Endothelial cell of umbilical vein (primary cell): ENCODE measurements around the gene RHOB. TPM values are rescaled to one million over a fixed set of nuclear protein-coding genes. Genes with fewer than 3 reads are reported as not detected.

Experiments used
- BruUV-seq: library from RNA; stranded (reverse); fragments of 400-500 nt; replicated peaks from 2 replicates; lab custom pipeline; 2021; lab: Mats Ljungman, UMichigan
- CTCF ChIA-PET: fragments of 300-600, 350-600 bp; sonication (Branson Sonifier 250); formaldehyde crosslinking; loops from one replicate; lab custom pipeline; 2021; ENCODE audit warnings: antibody characterized with exemption, inconsistent platforms; lab: Charles Lee
- POLR2A ChIA-PET: fragments of 300-600, 350-600 bp; sonication (Branson Sonifier 250); formaldehyde crosslinking; loops from one replicate; lab custom pipeline; 2021; ENCODE audit warnings: antibody characterized with exemption, inconsistent platforms; lab: Charles Lee
- DNase-seq: peaks from one replicate; pipeline ENCODE4 v3.0.0-alpha.2; 2011; ENCODE audit warnings: low read depth, low spot score
- FAIRE-seq: peaks from 2 replicates; lab custom pipeline; 2011; peaks lifted over from hg19 to GRCh38; lab: Jason Lieb, UNC
- H2AFZ ChIP-seq: 2 replicates; pipeline ENCODE4 v1.6.0; 2012; ENCODE audit warnings: low read depth, low read length, control low read depth, inconsistent platforms
- H3K27ac ChIP-seq: 2 replicates; pipeline ENCODE4 v1.5.1; 2011; ENCODE audit warnings: low read depth, mild to moderate bottlenecking, control low read depth, low read length, moderate library complexity; ENCODE audit not compliant: insufficient read depth
- H3K27me3 ChIP-seq, 2 experiments: 2 replicates each; pipeline versions ENCODE4 v1.6.0 to v1.6.1; 2011; ENCODE audit warnings: low read length in 2 of 2, mixed read lengths in 1 of 2; ENCODE audit not compliant: control insufficient read depth in 2 of 2, insufficient read depth in 2 of 2
- H3K36me3 ChIP-seq, 2 experiments: 2 replicates in 1 of 2; 3 replicates in 1 of 2; pipeline ENCODE4 v1.5.1; 2011; ENCODE audit warnings: low read length in 2 of 2, mild to moderate bottlenecking in 1 of 2, moderate library complexity in 1 of 2; ENCODE audit not compliant: control insufficient read depth in 2 of 2, insufficient read depth in 2 of 2; ENCODE audit errors: extremely low read depth in 1 of 2
- H3K4me1 ChIP-seq: 3 replicates; pipeline ENCODE4 v1.5.1; 2011; ENCODE audit warnings: mild to moderate bottlenecking, low read length; ENCODE audit not compliant: control insufficient read depth, insufficient read depth; ENCODE audit errors: extremely low read depth
- H3K4me2 ChIP-seq: 2 replicates; pipeline ENCODE4 v1.6.1; 2011; ENCODE audit warnings: low read length, control low read depth, mixed read lengths; ENCODE audit not compliant: insufficient read depth
- H3K4me3 ChIP-seq, 3 experiments: fragments of 200-600 bp in 1 of 3; sonication (generic), shearing (Covaris generic) in 1 of 3; replicated peaks in 1 of 3; 2 replicates each; pipeline ENCODE4 v1.5.1; 2011 to 2016; ENCODE audit warnings: control low read depth in 3 of 3, low read length in 3 of 3, mild to moderate bottlenecking in 2 of 3, inconsistent platforms in 1 of 3, low read depth in 1 of 3, moderate library complexity in 1 of 3; ENCODE audit not compliant: insufficient read depth in 1 of 3
- H3K79me2 ChIP-seq: 2 replicates; pipeline ENCODE4 v1.6.0; 2012; ENCODE audit warnings: low read length, inconsistent platforms; ENCODE audit not compliant: control insufficient read depth, insufficient read depth
- H3K9ac ChIP-seq: replicated peaks from 2 replicates; pipeline ENCODE3; 2011; ENCODE audit warnings: low read length, control low read depth; ENCODE audit not compliant: insufficient read depth; ENCODE audit errors: extremely low read depth
- H3K9me1 ChIP-seq: replicated peaks from 3 replicates; pipeline ENCODE4 v1.6.0; 2011; ENCODE audit warnings: mild to moderate bottlenecking, low read length; ENCODE audit not compliant: control insufficient read depth, insufficient read depth; ENCODE audit errors: extremely low read depth
- H3K9me3 ChIP-seq: replicated peaks from 2 replicates; pipeline ENCODE4 v1.5.1; 2012; ENCODE audit warnings: low read length, inconsistent platforms; ENCODE audit not compliant: control insufficient read depth, insufficient read depth
- H4K20me1 ChIP-seq: replicated peaks from 2 replicates; pipeline ENCODE3; 2011; ENCODE audit warnings: mild to moderate bottlenecking, low read length; ENCODE audit not compliant: control insufficient read depth, insufficient read depth; ENCODE audit errors: extremely low read depth
- FOS ChIP-seq: IDR thresholded peaks from 2 replicates; pipeline ENCODE4 v1.6.1; 2011; ENCODE audit warnings: mild to moderate bottlenecking, low read length, moderate library complexity, borderline replicate concordance; ENCODE audit not compliant: insufficient read depth
- GATA2 ChIP-seq: IDR thresholded peaks from 2 replicates; pipeline ENCODE4 v1.7.0; 2011; ENCODE audit warnings: low read depth, mild to moderate bottlenecking, moderate library complexity, mixed read lengths, low read length; ENCODE audit not compliant: insufficient read length, insufficient read depth
- MYC ChIP-seq: IDR thresholded peaks from one replicate; pipeline ENCODE4 v1.6.1; 2011; ENCODE audit warnings: mild to moderate bottlenecking, low read depth, low read length
- POLR2AphosphoS5 ChIP-seq: IDR thresholded peaks from 2 replicates; pipeline ENCODE4 v1.6.1; 2012; ENCODE audit warnings: low read depth, mild to moderate bottlenecking, control low read depth, low read length, moderate library complexity; ENCODE audit not compliant: insufficient read depth
- dilution Hi-C: fragments of 300-500 bp; cut with MboI; formaldehyde crosslinking; loops from one replicate; pipeline ENCODE4 v1.15.0; 2019; ENCODE audit warnings: low sequenced_read_pairs; ENCODE audit not compliant: extremely low pct_ligation_motif_present
- intact Hi-C: fragments of 100-400 bp; cut with micrococcal nuclease; formaldehyde crosslinking; loops from one replicate; pipeline ENCODE4 v1.10.0; 2022
- polyA plus RNA-seq, 4 experiments: library from polyadenylated mRNA; depleted of rRNA in 3 of 4; stranded (reverse) in 3 of 4; unstranded in 1 of 4; fragments of >200 nt; gene quantifications; 2 replicates each; pipeline versions ENCODE4 v1.2.1 to v1.2.3, GENCODE V29; 2011 to 2012; ENCODE audit warnings: missing spikeins in 1 of 4
- total RNA-seq: library from RNA; stranded (reverse); gene quantifications from 2 replicates; pipeline ENCODE4 v1.2.3, GENCODE V29; 2021
- TF ChIP-seq, protein P1 (sequence below): IDR thresholded peaks from 2 replicates; pipeline ENCODE4 v1.6.1; 2011; ENCODE audit not compliant: insufficient read depth, insufficient read length

The RHOB gene
- total and polyA plus RNA-seq, 2 donors (not counting 3 experiments of a cell fraction or from before 2014, with no cell fraction given), result 830 to 1,101 TPM

DNA sequence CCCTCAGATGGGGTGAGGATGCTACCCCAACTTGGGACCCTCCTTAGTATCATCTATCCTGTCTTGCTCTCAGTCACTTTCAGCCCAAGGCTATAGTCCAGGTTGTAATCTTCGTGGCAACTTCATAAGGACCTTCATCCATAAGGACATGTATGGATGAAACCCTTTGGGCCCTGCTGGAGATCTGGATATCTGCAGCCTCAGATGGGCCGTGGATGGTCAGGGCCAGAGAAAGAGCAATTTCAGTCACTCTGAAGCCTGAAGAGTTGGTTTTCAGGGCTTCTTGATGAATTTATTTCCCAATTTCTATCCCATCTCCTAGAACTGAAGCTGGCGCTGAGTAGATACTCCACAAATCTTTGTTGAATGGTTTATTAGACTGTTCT is 28.7 kb downstream of the RHOB start:
- Histone ChIP-seq H3K4me3 (no peak overlapping the region), H3K4me2 (no peak overlapping the region), H3K4me1 (no peaks in the 10 kb centered on the region), H2AFZ (no peak overlapping the region), H3K36me3 (no peaks in the 10 kb centered on the region), H3K27me3 (no peaks in the 10 kb centered on the region), H3K9me3 (no peaks in the 10 kb centered on the region), H3K9ac (no peak overlapping the region), H3K9me1 (no peaks in the 10 kb centered on the region), H4K20me1 (no peaks in the 10 kb centered on the region), H3K27ac (no peak overlapping the region), H3K79me2 (no peaks in the 10 kb centered on the region)
- intact Hi-C loops (no loop called here), dilution Hi-C loops (no loop called here)
- DNase-seq, result no peak
- no peak for FAIRE-seq
- POLR2A ChIA-PET, result no interaction called here
- no TSS peak for BruUV-seq
- CTCF ChIA-PET, result no interaction called here
- TF ChIP-seq FOS, result no peak
- TF ChIP-seq MYC, result no peak
- TF ChIP-seq POLR2AphosphoS5, result no peak
- TF ChIP-seq, protein P1, sequence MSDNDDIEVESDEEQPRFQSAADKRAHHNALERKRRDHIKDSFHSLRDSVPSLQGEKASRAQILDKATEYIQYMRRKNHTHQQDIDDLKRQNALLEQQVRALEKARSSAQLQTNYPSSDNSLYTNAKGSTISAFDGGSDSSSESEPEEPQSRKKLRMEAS, result no peak
- no peak for TF ChIP-seq GATA2

GRCh38 chr2:20476481-20476880 is 29.6 kb downstream of the RHOB start:
- no peaks in the 10 kb centered on the region for H4K20me1 ChIP-seq
- H3K9me3 ChIP-seq, result no peaks in the 10 kb centered on the region
- dilution Hi-C loops (no loop called here), intact Hi-C loops (no loop called here)
- no peaks in the 10 kb centered on the region for H3K9me1 ChIP-seq
- no peaks in the 10 kb centered on the region for H3K79me2 ChIP-seq
- no peak overlapping the region for H3K4me3 ChIP-seq
- POLR2A ChIA-PET, result interaction anchor here (1.0 kb wide), 1 partner anchor 26 kb away, joined by 3 read pairs; no protein-coding TSS in a partner anchor
- H3K36me3 ChIP-seq, result no peaks in the 10 kb centered on the region
- H3K27ac ChIP-seq, result no peak overlapping the region
- H3K27me3 ChIP-seq, result no peaks in the 10 kb centered on the region
- no peak overlapping the region for H3K4me2 ChIP-seq
- no peak overlapping the region for H2AFZ ChIP-seq
- FAIRE-seq, result no peak
- no peak for TF ChIP-seq MYC
- H3K4me1 ChIP-seq, result no peaks in the 10 kb centered on the region
- H3K9ac ChIP-seq, result no peak overlapping the region
- CTCF ChIA-PET, result interaction anchor here (1.1 to 1.7 kb wide), 2 partner anchors 10 to 103 kb away, joined by 3 to 5 read pairs; no protein-coding TSS in a partner anchor
- BruUV-seq, result no TSS peak
- no peak for DNase-seq
